Neutrophil (primary cell): ENCODE results near the gene MCHR1.

Source experiments
- H3K27ac ChIP-seq: fragments of 200-600 bp; sonication (generic); 2 replicates; pipeline ENCODE4 v1.5.1; 2016; ENCODE audit warnings: mild to moderate bottlenecking, moderate library complexity
- H3K27me3 ChIP-seq: fragments of 200-600 bp; sonication (generic); 2 replicates; pipeline ENCODE4 v1.6.0; 2016; ENCODE audit warnings: mild to moderate bottlenecking
- H3K36me3 ChIP-seq: fragments of 200-600 bp; sonication (generic); 2 replicates; pipeline ENCODE4 v1.5.1; 2017
- H3K4me1 ChIP-seq, 2 experiments: fragments of 200-600 bp in 1 of 2; sonication (generic) in 1 of 2; 1 replicate in 1 of 2; 2 replicates in 1 of 2; pipeline versions ENCODE4 v1.5.1 to v1.6.1; 2013 to 2016; ENCODE audit warnings: low read depth in 1 of 2, low read length in 1 of 2, mild to moderate bottlenecking in 1 of 2, moderate library complexity in 1 of 2; ENCODE audit not compliant: control insufficient read depth in 1 of 2, insufficient read depth in 1 of 2
- H3K4me3 ChIP-seq, 2 experiments: fragments of 200-600 bp in 1 of 2; sonication (generic) in 1 of 2; 1 replicate in 1 of 2; 2 replicates in 1 of 2; pipeline ENCODE4 v1.5.1; 2013 to 2016; ENCODE audit warnings: low read depth in 1 of 2, low read length in 1 of 2, mild to moderate bottlenecking in 1 of 2, moderate library complexity in 1 of 2
- H3K9me3 ChIP-seq: fragments of 200-600 bp; sonication (generic); 2 replicates; pipeline ENCODE4 v1.5.1; 2016
- TF ChIP-seq, protein P1 (sequence below): fragments of 200-600 bp; sonication (generic); IDR thresholded peaks from 2 replicates; pipeline ENCODE4 v1.5.1; 2016; ENCODE audit warnings: antibody characterized with exemption

MCHR1 gene

DNA sequence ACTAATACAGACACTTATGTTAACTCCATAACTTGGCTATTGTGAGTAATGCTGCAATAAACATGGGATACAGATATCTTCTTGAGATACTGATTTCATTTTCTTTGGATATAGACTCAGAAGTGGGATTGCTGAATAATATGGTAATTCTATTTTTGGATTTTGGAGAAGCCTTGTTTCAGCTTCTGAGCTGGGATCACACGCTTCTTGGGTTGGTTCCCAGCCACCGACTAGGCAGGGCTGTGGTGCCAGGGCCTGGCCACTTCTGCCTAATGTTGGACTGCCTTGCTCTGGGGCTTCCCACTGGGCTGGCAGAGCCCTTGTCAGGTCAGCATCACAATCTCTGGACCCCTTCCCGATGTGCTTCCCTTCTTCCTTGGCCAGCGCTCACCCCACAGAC, 14.0 kb upstream of the MCHR1 start:
- TF ChIP-seq, protein P1, sequence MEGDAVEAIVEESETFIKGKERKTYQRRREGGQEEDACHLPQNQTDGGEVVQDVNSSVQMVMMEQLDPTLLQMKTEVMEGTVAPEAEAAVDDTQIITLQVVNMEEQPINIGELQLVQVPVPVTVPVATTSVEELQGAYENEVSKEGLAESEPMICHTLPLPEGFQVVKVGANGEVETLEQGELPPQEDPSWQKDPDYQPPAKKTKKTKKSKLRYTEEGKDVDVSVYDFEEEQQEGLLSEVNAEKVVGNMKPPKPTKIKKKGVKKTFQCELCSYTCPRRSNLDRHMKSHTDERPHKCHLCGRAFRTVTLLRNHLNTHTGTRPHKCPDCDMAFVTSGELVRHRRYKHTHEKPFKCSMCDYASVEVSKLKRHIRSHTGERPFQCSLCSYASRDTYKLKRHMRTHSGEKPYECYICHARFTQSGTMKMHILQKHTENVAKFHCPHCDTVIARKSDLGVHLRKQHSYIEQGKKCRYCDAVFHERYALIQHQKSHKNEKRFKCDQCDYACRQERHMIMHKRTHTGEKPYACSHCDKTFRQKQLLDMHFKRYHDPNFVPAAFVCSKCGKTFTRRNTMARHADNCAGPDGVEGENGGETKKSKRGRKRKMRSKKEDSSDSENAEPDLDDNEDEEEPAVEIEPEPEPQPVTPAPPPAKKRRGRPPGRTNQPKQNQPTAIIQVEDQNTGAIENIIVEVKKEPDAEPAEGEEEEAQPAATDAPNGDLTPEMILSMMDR, result no peak
- Histone ChIP-seq H3K4me1 (no peaks in the 10 kb centered on the region), H3K27ac (no peak overlapping the region), H3K9me3 (no peaks in the 10 kb centered on the region), H3K36me3 (no peaks in the 10 kb centered on the region), H3K4me3 (no peak overlapping the region), H3K27me3 (no peaks in the 10 kb centered on the region)

DNA sequence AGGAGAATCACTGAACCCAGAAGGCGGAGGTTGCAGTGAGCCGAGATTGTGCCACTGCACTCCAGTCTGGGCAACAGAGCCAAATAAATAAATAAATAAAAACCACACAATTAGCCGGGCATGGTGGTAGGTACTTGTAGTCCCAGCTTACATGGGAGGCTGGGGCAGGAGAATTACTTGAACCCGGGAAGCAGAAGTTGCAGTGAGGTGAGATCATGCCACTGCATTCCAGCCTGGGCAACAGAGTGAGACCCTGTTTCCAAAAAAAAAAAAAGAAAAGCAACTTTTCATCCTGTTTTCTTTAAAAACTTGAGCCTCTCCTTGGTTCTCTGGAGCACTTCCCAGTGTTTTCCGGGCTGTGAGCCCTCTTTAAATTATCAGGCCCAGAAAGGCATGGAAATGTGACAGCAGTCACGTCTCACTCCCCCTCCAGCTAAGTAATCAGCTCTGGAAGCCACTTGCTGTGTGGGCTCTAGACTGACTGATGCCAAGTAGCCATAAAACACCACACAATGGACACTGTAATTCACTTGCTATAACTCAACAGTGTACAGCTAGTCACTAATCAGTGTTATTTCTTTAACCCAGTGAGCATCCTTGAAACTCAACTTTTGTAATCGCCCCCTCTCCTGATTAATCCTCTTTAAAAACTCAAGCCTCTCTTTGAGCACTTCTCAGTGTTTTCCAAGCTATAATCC, 13.0 kb upstream of the MCHR1 start:
- H3K27me3 ChIP-seq, result no peaks in the 10 kb centered on the region
- H3K27ac ChIP-seq, result no peak overlapping the region
- H3K36me3 ChIP-seq, result no peaks in the 10 kb centered on the region
- H3K4me1 ChIP-seq, result no peaks in the 10 kb centered on the region
- TF ChIP-seq, protein P1, result no peak
- H3K4me3 ChIP-seq, result no peak overlapping the region
- H3K9me3 ChIP-seq, result no peaks in the 10 kb centered on the region

DNA sequence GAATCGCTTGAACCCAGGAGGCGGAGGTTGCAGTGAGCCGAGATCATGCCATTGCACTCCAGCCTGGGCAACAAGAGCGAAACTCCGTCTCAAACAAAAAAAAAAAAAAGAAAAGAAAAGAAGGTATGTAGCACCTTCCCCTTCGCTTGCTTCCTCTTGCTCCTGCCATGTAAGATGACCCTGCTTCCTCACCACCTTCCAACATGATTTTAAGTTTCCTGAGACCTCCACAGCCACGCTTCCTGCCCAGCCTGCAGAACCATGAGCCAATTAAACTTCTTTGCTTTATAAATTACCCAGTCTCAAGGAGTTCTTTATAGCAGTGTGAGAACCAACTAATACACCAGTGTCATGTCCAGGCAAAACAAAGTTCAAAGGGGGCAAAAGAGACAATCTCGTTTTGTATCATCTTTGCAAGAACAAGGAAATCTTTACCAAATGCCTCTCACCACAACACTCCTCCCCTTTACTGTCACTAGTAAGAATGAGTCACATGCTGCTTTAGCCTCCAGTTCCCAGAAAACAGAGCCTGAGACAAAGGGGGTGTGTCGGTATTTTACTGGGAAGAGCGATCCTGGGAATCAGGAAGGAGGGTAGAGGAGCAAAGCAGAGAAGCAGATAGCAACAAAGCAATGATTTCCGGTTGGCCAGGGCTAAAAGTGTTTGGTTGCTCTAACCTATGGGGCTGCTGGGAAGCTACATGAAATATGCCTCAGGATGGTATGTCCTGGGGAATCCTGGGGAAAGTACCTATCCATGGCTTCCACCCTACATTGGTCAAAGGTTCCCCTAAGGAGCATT, 10.5 kb upstream of the MCHR1 start:
- H3K4me3 ChIP-seq, result no peak overlapping the region
- no peaks in the 10 kb centered on the region for H3K36me3 ChIP-seq
- no peaks in the 10 kb centered on the region for H3K9me3 ChIP-seq
- no peaks in the 10 kb centered on the region for H3K27me3 ChIP-seq
- no peaks in the 10 kb centered on the region for H3K4me1 ChIP-seq
- no peak overlapping the region for H3K27ac ChIP-seq
- TF ChIP-seq, protein P1, result no peak

DNA sequence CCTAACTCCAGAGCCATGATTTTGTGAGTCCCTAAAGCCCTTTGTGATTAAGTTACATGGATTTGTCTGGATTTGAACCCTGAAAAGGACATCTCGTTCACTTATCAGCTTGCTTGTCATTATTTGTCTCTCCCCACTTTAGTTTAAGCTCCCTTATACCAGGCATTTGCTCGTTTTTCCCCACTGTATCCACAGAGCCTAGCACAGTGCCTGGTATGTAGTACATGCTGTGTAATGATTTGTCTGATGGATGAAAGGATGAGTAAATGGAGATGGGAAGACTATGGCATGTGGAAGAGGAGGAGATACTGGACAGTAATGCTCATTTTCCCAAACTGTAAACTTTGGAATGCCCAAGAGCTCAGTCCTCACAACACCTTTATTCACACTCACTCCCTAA, 9.2 kb upstream of the MCHR1 start:
- no peak overlapping the region for H3K27ac ChIP-seq
- H3K4me1 ChIP-seq, result no peaks in the 10 kb centered on the region
- TF ChIP-seq, protein P1, result no peak
- no peaks in the 10 kb centered on the region for H3K36me3 ChIP-seq
- no peaks in the 10 kb centered on the region for H3K27me3 ChIP-seq
- no peak overlapping the region for H3K4me3 ChIP-seq
- H3K9me3 ChIP-seq, result no peaks in the 10 kb centered on the region

DNA sequence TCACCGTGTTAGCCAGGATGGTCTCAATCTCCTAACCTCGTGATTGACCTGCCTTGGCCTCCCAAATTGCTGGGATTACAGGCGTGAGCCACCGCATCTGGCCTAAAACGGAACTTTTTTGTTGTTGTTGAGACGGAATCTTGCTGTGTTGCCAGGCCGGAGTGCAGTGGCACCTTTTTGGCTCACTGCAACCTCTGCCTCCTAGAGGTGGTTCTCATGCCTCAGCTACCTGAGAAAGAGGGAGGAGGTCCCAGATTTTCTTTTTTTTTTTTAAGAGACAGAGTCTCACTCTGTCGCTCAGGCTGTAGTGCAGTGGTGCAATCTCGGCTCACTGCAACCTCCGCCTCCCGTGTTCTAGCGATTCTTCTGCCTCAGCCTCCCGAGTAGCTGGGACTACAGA, 7.9 kb upstream of the MCHR1 start:
- H3K9me3 ChIP-seq, result no peaks in the 10 kb centered on the region
- no peaks in the 10 kb centered on the region for H3K4me1 ChIP-seq
- no peaks in the 10 kb centered on the region for H3K36me3 ChIP-seq
- no peak overlapping the region for H3K4me3 ChIP-seq
- no peak overlapping the region for H3K27ac ChIP-seq
- TF ChIP-seq, protein P1, result no peak
- H3K27me3 ChIP-seq, result no peaks in the 10 kb centered on the region
